SU-DHL-6 (cell line): ENCODE data around the gene ATG2B.

Experiments used
- H2AFZ ChIP-seq: fragments of 200-600 bp; sonication (generic); 2 replicates; pipeline ENCODE4 v1.6.1; 2014; ENCODE audit warnings: low read depth, mild to moderate bottlenecking, moderate library complexity, mixed read lengths, antibody characterized with exemption, low read length; ENCODE audit not compliant: severe bottlenecking
- H3F3A ChIP-seq: fragments of 200-600 bp; shearing (Covaris generic); 2 replicates; pipeline ENCODE4 v1.6.0; 2016; ENCODE audit warnings: antibody characterized with exemption, mild to moderate bottlenecking; ENCODE audit not compliant: insufficient read depth
- H3K27ac ChIP-seq: fragments of 200-600 bp; sonication (generic); 2 replicates; pipeline ENCODE4 v1.5.1; 2016; ENCODE audit warnings: low read depth, mild to moderate bottlenecking, low read length, moderate library complexity, mixed read lengths
- H3K27me3 ChIP-seq: fragments of 200-600 bp; sonication (generic), shearing (Covaris generic); 2 replicates; pipeline ENCODE4 v1.6.0; 2014; ENCODE audit warnings: mild to moderate bottlenecking, low read length
- H3K36me3 ChIP-seq: fragments of 200-600 bp; sonication (generic); 2 replicates; pipeline ENCODE4 v1.6.1; 2014; ENCODE audit warnings: mild to moderate bottlenecking, low read length, mixed read lengths
- H3K4me2 ChIP-seq: fragments of 300-600, 200-600 bp; shearing (Covaris generic), sonication (generic); 2 replicates; pipeline ENCODE4 v1.6.0; 2014; ENCODE audit warnings: low read length, low read depth, mild to moderate bottlenecking; ENCODE audit not compliant: poor library complexity, severe bottlenecking
- H3K4me3 ChIP-seq: fragments of 200-600 bp; sonication (generic); 2 replicates; pipeline ENCODE4 v1.5.1; 2014; ENCODE audit warnings: antibody characterized with exemption, low read length, mild to moderate bottlenecking, mixed read lengths; ENCODE audit not compliant: insufficient read depth, poor library complexity, severe bottlenecking
- H3K79me2 ChIP-seq: fragments of 200-600 bp; sonication (generic); 2 replicates; pipeline ENCODE4 v1.6.1; 2014; ENCODE audit warnings: mild to moderate bottlenecking, low read length, moderate library complexity; ENCODE audit not compliant: insufficient read depth
- H3K9ac ChIP-seq: fragments of 200-600 bp; sonication (generic); 2 replicates; pipeline ENCODE4 v1.7.0; 2014; ENCODE audit warnings: mild to moderate bottlenecking, low read length
- H3K9me2 ChIP-seq: fragments of 200-600 bp; sonication (generic); replicated peaks from 2 replicates; pipeline ENCODE4 v1.6.1; 2014; ENCODE audit warnings: low read length; ENCODE audit not compliant: insufficient read depth
- H3K9me3 ChIP-seq: fragments of 200-600 bp; sonication (generic); 2 replicates; pipeline ENCODE4 v1.6.1; 2014; ENCODE audit warnings: low read length, mixed read lengths; ENCODE audit not compliant: insufficient read depth
- H4K20me1 ChIP-seq: fragments of 200-600 bp; sonication (generic); 2 replicates; pipeline ENCODE4 v1.6.1; 2014; ENCODE audit warnings: low read depth, mild to moderate bottlenecking, antibody characterized with exemption, low read length, moderate library complexity, mixed read lengths
- CTCF ChIP-seq: fragments of 200-600 bp; sonication (generic); IDR thresholded peaks from one replicate; pipeline ENCODE4 v1.5.1; 2017; ENCODE audit warnings: antibody characterized with exemption, mild to moderate bottlenecking, low read length, moderate library complexity; ENCODE audit not compliant: insufficient read depth, poor library complexity, severe bottlenecking
- EZH2phosphoT487 ChIP-seq: fragments of 200-600 bp; sonication (generic), shearing (Covaris generic); conservative IDR thresholded peaks from 2 replicates; pipeline ENCODE4 v1.6.1; 2018; ENCODE audit warnings: mild to moderate bottlenecking, antibody characterized with exemption, low read length, moderate library complexity, mixed read lengths

ATG2B gene

GRCh38 chr14:96232506-96232905 is 130.6 kb downstream of the ATG2B start:
- no peaks in the 10 kb centered on the region for H3K27me3 ChIP-seq
- H3F3A ChIP-seq: no peaks in the 10 kb centered on the region
- no peaks in the 10 kb centered on the region for H3K9me2 ChIP-seq
- no peak overlapping the region for H3K27ac ChIP-seq
- H4K20me1 ChIP-seq: no peaks in the 10 kb centered on the region
- TF ChIP-seq CTCF (no peak), EZH2phosphoT487 (no peak)
- H2AFZ ChIP-seq: no peak overlapping the region
- no peaks in the 10 kb centered on the region for H3K36me3 ChIP-seq
- H3K4me3 ChIP-seq: no peak overlapping the region
- no peak overlapping the region for H3K9ac ChIP-seq
- H3K9me3 ChIP-seq: no peaks in the 10 kb centered on the region
- H3K79me2 ChIP-seq: no peaks in the 10 kb centered on the region
- H3K4me2 ChIP-seq: no peak overlapping the region

GRCh38 chr14:96231526-96232130 is 131.5 kb downstream of the ATG2B start:
- Histone ChIP-seq H3K9me2 (no peaks in the 10 kb centered on the region), H2AFZ (no peak overlapping the region), H4K20me1 (no peaks in the 10 kb centered on the region), H3K9me3 (no peaks in the 10 kb centered on the region), H3K79me2 (no peaks in the 10 kb centered on the region), H3F3A (no peaks in the 10 kb centered on the region), H3K9ac (no peak overlapping the region), H3K36me3 (no peaks in the 10 kb centered on the region), H3K4me3 (no peak overlapping the region), H3K4me2 (no peak overlapping the region), H3K27ac (no peak overlapping the region), H3K27me3 (no peaks in the 10 kb centered on the region)
- TF ChIP-seq CTCF (no peak), EZH2phosphoT487 (no peak)

DNA sequence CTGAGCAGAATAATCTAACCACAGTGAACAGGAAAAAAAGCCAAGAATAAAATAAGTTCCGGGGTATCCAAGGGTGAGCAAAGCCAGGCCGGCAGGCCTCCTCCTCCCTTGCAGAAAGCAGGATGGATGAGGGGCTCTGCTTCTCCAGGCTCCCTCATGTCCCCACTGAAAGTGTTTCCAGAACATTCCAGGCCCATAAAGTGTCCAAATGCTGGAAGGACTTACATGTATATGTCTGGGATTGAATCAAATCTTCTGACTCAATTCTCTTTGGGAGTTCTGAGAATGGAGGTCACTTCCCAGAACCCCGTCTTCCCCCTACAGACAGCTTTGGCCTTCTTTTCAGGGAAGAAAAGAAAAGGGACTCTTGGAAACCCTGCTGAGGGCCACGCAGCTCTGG is 132.1 kb downstream of the ATG2B start:
- Histone ChIP-seq H3K4me3 (no peak overlapping the region), H3F3A (no peaks in the 10 kb centered on the region), H3K36me3 (no peaks in the 10 kb centered on the region), H2AFZ (no peak overlapping the region), H3K4me2 (no peak overlapping the region), H3K9me2 (no peaks in the 10 kb centered on the region), H3K9ac (no peak overlapping the region), H3K27me3 (no peaks in the 10 kb centered on the region), H3K9me3 (no peaks in the 10 kb centered on the region), H3K79me2 (no peaks in the 10 kb centered on the region), H3K27ac (no peak overlapping the region), H4K20me1 (no peaks in the 10 kb centered on the region)
- TF ChIP-seq EZH2phosphoT487 (no peak), CTCF (no peak)
